Activated naive CD8-positive, alpha-beta T cell treated with anti-CD3 and anti-CD28 coated beads, Interleukin-2, amount 50 U/mL, for 24 hours (primary cell): ENCODE data around the gene ZDHHC3.

ENCODE experiments used
- ATAC-seq: fragments of 150-1000 bp; cut with Tn5 transposase; one replicate; pipeline ENCODE4 v1.10.0; 2021
- DNase-seq: peaks from one replicate; pipeline ENCODE4 v3.0.0; 2021
- H3K27ac Mint-ChIP-seq: one replicate; pipeline ENCODE4 v1.8.0; 2021; ENCODE audit warnings: mild to moderate bottlenecking, mixed read lengths
- H3K27me3 Mint-ChIP-seq: one replicate; pipeline ENCODE4 v1.8.0; 2021; ENCODE audit warnings: mixed read lengths
- H3K36me3 Mint-ChIP-seq: one replicate; pipeline ENCODE4 v1.8.0; 2021; ENCODE audit warnings: low read depth, mixed read lengths
- H3K4me1 Mint-ChIP-seq: one replicate; pipeline ENCODE4 v1.8.0; 2021; ENCODE audit warnings: mixed read lengths
- H3K4me3 Mint-ChIP-seq: one replicate; pipeline ENCODE4 v1.8.0; 2021; ENCODE audit warnings: mild to moderate bottlenecking, moderate library complexity, mixed read lengths
- H3K9me3 Mint-ChIP-seq: one replicate; pipeline ENCODE4 v1.8.0; 2021; ENCODE audit warnings: mixed read lengths

Gene ZDHHC3

DNA sequence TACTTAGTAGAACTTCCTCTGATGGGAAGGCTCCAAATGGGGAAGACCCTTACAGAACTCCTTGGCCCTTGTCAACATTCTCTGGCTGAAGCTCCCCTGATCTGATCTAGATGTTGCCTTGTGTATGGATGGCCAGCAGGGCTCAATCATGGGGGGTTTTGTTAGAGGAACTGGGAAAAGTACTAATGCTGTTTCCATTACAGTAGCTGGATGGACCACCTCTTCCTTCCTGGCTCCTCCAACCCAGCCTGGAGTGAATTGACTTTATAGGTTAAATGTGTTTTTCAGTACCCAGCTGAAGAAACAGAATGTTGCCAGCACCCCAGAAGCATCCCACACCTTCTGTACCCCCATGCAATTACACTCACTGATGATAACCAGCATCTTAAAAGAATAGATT lies 27.4 kb upstream of the ZDHHC3 start:
- Mint-ChIP-seq H3K27me3 (no peaks in the 10 kb centered on the region), H3K27ac (no peak overlapping the region), H3K4me1 (peaks cover 22% of the 10 kb centered on the region), H3K36me3 (peaks cover 81% of the 10 kb centered on the region), H3K9me3 (peaks cover 9% of the 10 kb centered on the region), H3K4me3 (no peak overlapping the region)
- no peak for ATAC-seq
- DNase-seq: no peak

GRCh38 chr3:45002720-45003119 lies 26.7 kb upstream of the ZDHHC3 start:
- H3K27ac Mint-ChIP-seq: peak overlapping the region; percentile 29
- H3K27me3 Mint-ChIP-seq: no peaks in the 10 kb centered on the region
- DNase-seq (no peak), ATAC-seq (no peak)
- H3K4me3 Mint-ChIP-seq: no peak overlapping the region
- peaks cover 22% of the 10 kb centered on the region for H3K4me1 Mint-ChIP-seq
- H3K36me3 Mint-ChIP-seq: peaks cover 79% of the 10 kb centered on the region
- H3K9me3 Mint-ChIP-seq: peaks cover 9% of the 10 kb centered on the region

DNA sequence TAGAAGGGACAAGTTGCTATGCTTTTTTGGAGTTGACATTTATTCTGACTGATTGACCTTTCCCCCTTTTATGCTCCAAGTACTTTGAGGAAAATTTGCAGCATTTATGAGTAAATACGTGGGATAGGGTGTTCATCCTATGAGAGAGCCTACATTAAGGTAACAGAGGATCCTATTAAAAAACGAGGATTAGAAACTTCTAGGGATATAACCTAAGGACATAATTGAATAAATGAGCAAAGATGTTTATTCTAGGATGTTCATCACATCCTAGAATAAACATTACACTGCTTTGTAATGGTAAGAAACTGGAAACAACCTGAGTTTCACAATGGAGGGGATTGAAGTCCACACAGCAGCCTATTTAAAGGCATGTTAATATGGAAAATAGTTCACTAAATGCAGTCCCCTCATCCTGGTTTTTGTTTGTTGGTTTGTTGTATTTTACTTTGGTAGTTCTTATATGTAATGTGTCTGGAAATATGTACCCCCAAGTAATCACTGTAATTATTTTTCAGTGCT lies 26.2 kb upstream of the ZDHHC3 start:
- no peak for ATAC-seq
- H3K36me3 Mint-ChIP-seq: peaks cover 75% of the 10 kb centered on the region

GRCh38 chr3:45001738-45002137 lies 25.8 kb upstream of the ZDHHC3 start:
- Mint-ChIP-seq H3K4me3 (no peak overlapping the region), H3K36me3 (peaks cover 74% of the 10 kb centered on the region), H3K27ac (no peak overlapping the region), H3K4me1 (peaks cover 24% of the 10 kb centered on the region), H3K27me3 (no peaks in the 10 kb centered on the region), H3K9me3 (peaks cover 9% of the 10 kb centered on the region)
- ATAC-seq: no peak
- DNase-seq: no peak

More for the DNA sequence above, 26.2 kb upstream of the ZDHHC3 start:
- no peak overlapping the region for H3K27ac Mint-ChIP-seq
- no peaks in the 10 kb centered on the region for H3K27me3 Mint-ChIP-seq
- peaks cover 9% of the 10 kb centered on the region for H3K9me3 Mint-ChIP-seq
- no peak for DNase-seq
- no peak overlapping the region for H3K4me3 Mint-ChIP-seq
- H3K4me1 Mint-ChIP-seq: peaks cover 24% of the 10 kb centered on the region

DNA sequence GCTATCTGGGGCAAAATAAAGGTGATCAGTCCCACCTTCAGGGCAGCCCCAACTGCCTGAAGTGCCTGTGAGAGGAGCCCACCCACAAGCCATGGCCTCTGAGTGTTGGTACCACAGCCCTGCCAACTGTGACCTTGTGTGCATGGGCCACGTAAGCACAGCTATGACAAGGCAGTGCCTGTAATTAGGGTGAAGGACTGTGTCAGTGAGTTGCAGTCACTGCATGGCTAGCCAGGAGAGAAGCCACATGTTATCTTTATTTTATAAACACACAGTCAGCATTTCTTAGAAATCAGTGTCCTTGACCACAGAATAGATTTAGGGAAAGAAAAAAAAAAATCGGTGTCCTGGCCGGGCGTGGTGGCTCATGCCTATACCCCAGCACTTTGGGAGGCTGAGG lies 24.8 kb upstream of the ZDHHC3 start:
- ATAC-seq: no peak
- Mint-ChIP-seq H3K9me3 (peaks cover 9% of the 10 kb centered on the region), H3K36me3 (peaks cover 80% of the 10 kb centered on the region), H3K4me1 (peaks cover 31% of the 10 kb centered on the region), H3K4me3 (no peak overlapping the region), H3K27me3 (no peaks in the 10 kb centered on the region), H3K27ac (no peak overlapping the region)
- DNase-seq: no peak

DNA sequence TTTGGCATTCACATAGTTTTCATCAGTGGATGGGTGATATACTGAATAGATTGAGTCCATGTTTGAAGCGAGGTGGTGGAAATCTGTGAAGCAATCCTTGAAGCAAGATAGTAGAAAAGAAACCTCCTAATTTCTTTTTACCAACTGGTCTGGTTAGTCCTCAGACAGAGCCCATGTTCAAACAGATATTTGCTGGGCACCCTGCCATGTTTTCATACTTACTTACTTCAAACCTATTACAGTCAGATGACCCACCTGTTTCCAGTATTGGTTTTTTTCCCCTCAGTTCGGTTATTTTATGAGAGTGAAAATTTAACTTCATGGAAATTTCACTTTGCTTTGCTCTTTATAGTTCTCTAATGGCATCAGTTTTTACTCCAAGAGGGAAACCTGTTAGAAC lies 23.8 kb upstream of the ZDHHC3 start:
- DNase-seq (no peak), ATAC-seq (no peak)
- H3K4me1 Mint-ChIP-seq: peaks cover 28% of the 10 kb centered on the region
- no peaks in the 10 kb centered on the region for H3K27me3 Mint-ChIP-seq
- H3K36me3 Mint-ChIP-seq: peaks cover 75% of the 10 kb centered on the region
- H3K4me3 Mint-ChIP-seq: no peak overlapping the region
- peaks cover 2% of the 10 kb centered on the region for H3K9me3 Mint-ChIP-seq
- H3K27ac Mint-ChIP-seq: no peak overlapping the region

DNA sequence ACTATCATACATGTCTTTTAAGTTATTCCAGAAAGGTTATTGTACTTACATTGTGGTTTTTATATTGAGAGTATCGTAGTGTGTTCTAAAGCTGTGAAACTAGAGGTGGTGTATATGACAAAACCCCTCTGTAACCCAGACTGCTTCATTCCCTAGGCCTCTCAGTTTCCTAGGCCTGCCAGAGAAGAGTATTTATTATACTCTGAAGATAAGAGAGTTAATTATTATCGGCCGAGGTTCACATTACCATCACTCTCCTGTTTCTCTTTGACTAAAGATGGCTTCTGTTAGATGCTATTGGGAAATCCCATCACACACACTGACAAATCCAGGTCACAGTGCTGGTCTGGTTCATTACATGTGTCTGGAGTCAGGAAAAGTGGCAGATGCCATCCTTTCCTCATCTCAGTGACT lies 20.6 kb upstream of the ZDHHC3 start:
- Mint-ChIP-seq H3K27ac (peak overlapping the region; percentile 53), H3K36me3 (peaks cover 65% of the 10 kb centered on the region), H3K4me1 (peaks cover 41% of the 10 kb centered on the region), H3K9me3 (no peaks in the 10 kb centered on the region), H3K27me3 (no peaks in the 10 kb centered on the region), H3K4me3 (no peak overlapping the region)
- DNase-seq (no peak), ATAC-seq (peak; percentile 93)

- peaks cover 64% of the 10 kb centered on the region for H3K36me3 Mint-ChIP-seq
Observed at GRCh38 chr3:44995142-44995770, 19.3 kb upstream of the ZDHHC3 start.

DNA sequence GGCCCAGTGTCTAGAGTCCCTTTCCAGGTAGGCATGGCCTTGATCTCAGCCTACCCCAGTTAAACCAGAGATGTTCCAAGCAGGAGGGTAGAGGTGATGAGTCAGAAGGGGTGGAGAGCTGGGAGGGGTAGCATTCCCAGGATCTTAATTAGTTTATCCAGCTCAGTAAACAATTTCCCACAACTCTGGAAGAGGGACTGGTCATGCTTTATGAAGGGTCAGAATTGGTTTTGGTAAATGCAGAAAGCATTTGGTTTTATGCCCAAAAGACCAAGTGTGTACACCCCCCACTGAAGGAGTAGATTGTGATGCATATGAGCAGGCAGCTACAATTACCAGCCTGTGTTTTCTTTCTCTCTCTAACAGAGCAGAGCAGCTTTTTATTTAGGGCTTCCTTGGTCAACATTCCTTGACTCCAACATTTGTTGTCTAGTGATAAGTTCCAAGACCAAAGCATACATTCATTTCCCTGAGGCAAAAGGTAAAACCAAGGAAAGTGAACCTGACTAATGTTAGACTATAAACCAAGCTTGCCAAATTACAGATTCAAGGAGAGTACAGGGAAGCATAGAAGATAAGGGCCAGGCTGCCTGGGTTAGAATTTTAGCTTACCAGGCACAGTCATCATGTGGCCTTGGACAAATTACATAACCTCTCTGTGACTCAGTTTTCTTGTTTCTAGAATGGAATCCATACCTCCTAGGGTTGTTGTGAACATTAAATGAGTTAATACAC lies 17.7 kb upstream of the ZDHHC3 start:
- DNase-seq: no peak
- Mint-ChIP-seq H3K4me1 (peaks cover 59% of the 10 kb centered on the region), H3K9me3 (no peaks in the 10 kb centered on the region), H3K27me3 (no peaks in the 10 kb centered on the region), H3K36me3 (peaks cover 55% of the 10 kb centered on the region), H3K4me3 (no peak overlapping the region), H3K27ac (peak overlapping the region; percentile 61)
- ATAC-seq: no peak

More at GRCh38 chr3:44995142-44995770, 19.3 kb upstream of the ZDHHC3 start:
- no peak overlapping the region for H3K4me3 Mint-ChIP-seq
- H3K9me3 Mint-ChIP-seq: no peaks in the 10 kb centered on the region
- no peaks in the 10 kb centered on the region for H3K27me3 Mint-ChIP-seq
- ATAC-seq: no peak
- peak overlapping the region; percentile 53 for H3K27ac Mint-ChIP-seq
- DNase-seq: no peak
- H3K4me1 Mint-ChIP-seq: peaks cover 52% of the 10 kb centered on the region

GRCh38 chr3:44992555-44993470 lies 16.8 kb upstream of the ZDHHC3 start:
- H3K9me3 Mint-ChIP-seq: no peaks in the 10 kb centered on the region
- no peak for ATAC-seq
- H3K4me3 Mint-ChIP-seq: no peak overlapping the region
- peak overlapping the region; percentile 61 for H3K27ac Mint-ChIP-seq
- peaks cover 58% of the 10 kb centered on the region for H3K4me1 Mint-ChIP-seq
- peak; percentile 27 for DNase-seq
- no peaks in the 10 kb centered on the region for H3K27me3 Mint-ChIP-seq
- H3K36me3 Mint-ChIP-seq: peaks cover 53% of the 10 kb centered on the region

- no peak overlapping the region for H3K27ac Mint-ChIP-seq
- peaks cover 50% of the 10 kb centered on the region for H3K36me3 Mint-ChIP-seq
- H3K27me3 Mint-ChIP-seq: no peaks in the 10 kb centered on the region
- ATAC-seq (no peak), DNase-seq (no peak)
- H3K4me3 Mint-ChIP-seq: no peak overlapping the region
- H3K4me1 Mint-ChIP-seq: peaks cover 50% of the 10 kb centered on the region
- no peaks in the 10 kb centered on the region for H3K9me3 Mint-ChIP-seq
Observed at GRCh38 chr3:44991326-44991725, 15.4 kb upstream of the ZDHHC3 start.

- ATAC-seq: no peak
- peaks cover 45% of the 10 kb centered on the region for H3K4me1 Mint-ChIP-seq
- H3K27ac Mint-ChIP-seq: no peak overlapping the region
- no peak for DNase-seq
- no peak overlapping the region for H3K4me3 Mint-ChIP-seq
- no peaks in the 10 kb centered on the region for H3K9me3 Mint-ChIP-seq
- no peaks in the 10 kb centered on the region for H3K27me3 Mint-ChIP-seq
- peaks cover 49% of the 10 kb centered on the region for H3K36me3 Mint-ChIP-seq
Observed at GRCh38 chr3:44989636-44990373, 13.8 kb upstream of the ZDHHC3 start.

GRCh38 chr3:44989141-44989540 lies 13.2 kb upstream of the ZDHHC3 start:
- Mint-ChIP-seq H3K9me3 (no peaks in the 10 kb centered on the region), H3K4me1 (peaks cover 47% of the 10 kb centered on the region), H3K27ac (no peak overlapping the region), H3K36me3 (peaks cover 47% of the 10 kb centered on the region), H3K27me3 (no peaks in the 10 kb centered on the region), H3K4me3 (no peak overlapping the region)
- no peak for DNase-seq
- no peak for ATAC-seq

GRCh38 chr3:44988073-44988472 lies 12.1 kb upstream of the ZDHHC3 start:
- DNase-seq (no peak), ATAC-seq (no peak)
- peaks cover 44% of the 10 kb centered on the region for H3K36me3 Mint-ChIP-seq
- H3K4me3 Mint-ChIP-seq: no peak overlapping the region
- no peaks in the 10 kb centered on the region for H3K27me3 Mint-ChIP-seq
- peaks cover 57% of the 10 kb centered on the region for H3K4me1 Mint-ChIP-seq
- no peaks in the 10 kb centered on the region for H3K9me3 Mint-ChIP-seq
- H3K27ac Mint-ChIP-seq: no peak overlapping the region
